GM23338 (cell line): ENCODE results near the gene DMD. TPM values are rescaled to one million over a fixed set of nuclear protein-coding genes. Genes with fewer than 3 reads are reported as not detected.

Source experiments
- ATAC-seq: fragments of 200-7000 bp; cut with Tn5 transposase; 3 replicates; pipeline ENCODE4 v1.9.1; 2020
- DNase-seq: peaks from one replicate; pipeline ENCODE4 v3.0.0-alpha.2; 2015; ENCODE audit warnings: low spot score
- H2AFZ ChIP-seq: fragments of 200-600 bp; sonication (generic); 2 replicates; pipeline ENCODE4 v1.8.0; 2016; ENCODE audit warnings: antibody characterized with exemption, mild to moderate bottlenecking, moderate library complexity
- H3F3A ChIP-seq: fragments of 200-600 bp; sonication (generic); replicated peaks from 2 replicates; pipeline ENCODE4 v1.8.0; 2017; ENCODE audit warnings: antibody characterized with exemption, mixed run types, low read depth
- H3K27ac ChIP-seq: fragments of 200-600 bp; sonication (generic); 2 replicates; pipeline ENCODE4 v1.6.1; 2016; ENCODE audit warnings: low read depth
- H3K27me3 ChIP-seq: fragments of 200-600 bp; sonication (generic); 2 replicates; pipeline ENCODE4 v1.8.0; 2016; ENCODE audit warnings: mild to moderate bottlenecking, mixed run types, moderate library complexity; ENCODE audit not compliant: insufficient read depth
- H3K36me3 ChIP-seq: fragments of 200-600 bp; sonication (generic); 2 replicates; pipeline ENCODE4 v1.8.0; 2016; ENCODE audit warnings: mild to moderate bottlenecking; ENCODE audit not compliant: insufficient read depth
- H3K4me1 ChIP-seq: fragments of 200-600 bp; sonication (generic); 2 replicates; pipeline ENCODE4 v1.8.0; 2016; ENCODE audit warnings: mild to moderate bottlenecking, moderate library complexity; ENCODE audit not compliant: insufficient read depth
- H3K4me2 ChIP-seq: fragments of 200-600 bp; sonication (generic); 2 replicates; pipeline ENCODE4 v1.7.1; 2017; ENCODE audit warnings: mixed run types
- H3K4me3 ChIP-seq: fragments of 200-600 bp; sonication (generic); 2 replicates; pipeline ENCODE4 v1.6.1; 2016; ENCODE audit warnings: mixed run types
- H3K79me2 ChIP-seq: fragments of 200-600 bp; sonication (generic); replicated peaks from 2 replicates; pipeline ENCODE4 v1.8.0; 2017; ENCODE audit warnings: mild to moderate bottlenecking; ENCODE audit not compliant: insufficient read depth
- H3K9me2 ChIP-seq: fragments of 200-600 bp; sonication (generic); 2 replicates; pipeline ENCODE4 v1.8.0; 2017; ENCODE audit not compliant: insufficient read depth
- H4K20me1 ChIP-seq: fragments of 200-600 bp; sonication (generic); replicated peaks from 2 replicates; pipeline ENCODE4 v1.8.0; 2017; ENCODE audit warnings: mild to moderate bottlenecking; ENCODE audit not compliant: insufficient read depth
- H3K27ac Mint-ChIP-seq: 2 replicates; pipeline ENCODE4 v1.8.0; 2020; ENCODE audit warnings: inconsistent platforms, mild to moderate bottlenecking, moderate library complexity, mixed read lengths
- H3K27me3 Mint-ChIP-seq: 3 replicates; pipeline ENCODE4 v1.8.0; 2022; ENCODE audit warnings: low read depth, mild to moderate bottlenecking, moderate library complexity, mixed read lengths, inconsistent platforms; ENCODE audit not compliant: insufficient read depth, poor library complexity
- H3K36me3 Mint-ChIP-seq: 3 replicates; pipeline ENCODE4 v1.8.0; 2021; ENCODE audit warnings: low read depth, mild to moderate bottlenecking, inconsistent platforms, moderate library complexity, mixed read lengths
- H3K4me1 Mint-ChIP-seq: 3 replicates; pipeline ENCODE4 v1.8.0; 2020; ENCODE audit warnings: mild to moderate bottlenecking, inconsistent platforms, mixed read lengths
- H3K4me3 Mint-ChIP-seq: 3 replicates; pipeline ENCODE4 v1.8.0; 2021; ENCODE audit warnings: moderate library complexity, mild to moderate bottlenecking, inconsistent platforms, mixed read lengths
- H3K9me3 Mint-ChIP-seq: 3 replicates; pipeline ENCODE4 v1.8.0; 2020; ENCODE audit warnings: moderate library complexity, mild to moderate bottlenecking, inconsistent platforms, mixed read lengths
- CREB1 ChIP-seq: fragments of 250-450 bp; sonication (Bioruptor Pico); IDR thresholded peaks from 2 replicates; pipeline ENCODE4 v1.5.0; 2020; ENCODE audit warnings: low read depth, mild to moderate bottlenecking, moderate library complexity
- ETS1 ChIP-seq: IDR thresholded peaks from 2 replicates; pipeline ENCODE4 v1.6.1; 2016; ENCODE audit warnings: antibody characterized with exemption
- EZH2 ChIP-seq: fragments of 200-600 bp; sonication (generic); IDR thresholded peaks from one replicate; pipeline ENCODE4 v1.8.0; 2017; ENCODE audit warnings: antibody characterized with exemption, mild to moderate bottlenecking, low read depth; ENCODE audit not compliant: unreplicated experiment
- EZH2phosphoT487 ChIP-seq: fragments of 200-600 bp; sonication (generic); IDR thresholded peaks from one replicate; pipeline ENCODE4 v1.8.1; 2018; ENCODE audit warnings: antibody characterized with exemption; ENCODE audit not compliant: unreplicated experiment
- JUNB ChIP-seq: IDR thresholded peaks from one replicate; pipeline ENCODE4 v1.6.1; 2016; ENCODE audit warnings: antibody characterized with exemption; ENCODE audit not compliant: unreplicated experiment
- NANOG ChIP-seq: IDR thresholded peaks from 2 replicates; pipeline ENCODE4 v1.6.1; 2016; ENCODE audit warnings: antibody characterized with exemption, borderline replicate concordance
- POLR2AphosphoS5 ChIP-seq: IDR thresholded peaks from 2 replicates; pipeline ENCODE4 v1.6.1; 2016; ENCODE audit warnings: antibody characterized with exemption, low read depth
- STAT1 ChIP-seq: IDR thresholded peaks from one replicate; pipeline ENCODE4 v1.6.1; 2016; ENCODE audit warnings: antibody characterized with exemption; ENCODE audit not compliant: unreplicated experiment
- ZNF331 ChIP-seq: fragments of 250-450 bp; sonication (Bioruptor Pico); IDR thresholded peaks from 2 replicates; pipeline ENCODE4 v1.5.0; 2020; ENCODE audit warnings: low read depth, mild to moderate bottlenecking, moderate library complexity
- ZNF462 ChIP-seq: fragments of 250-450 bp; sonication (Bioruptor Pico); IDR thresholded peaks from 2 replicates; pipeline ENCODE4 v1.5.0; 2020; ENCODE audit warnings: mild to moderate bottlenecking, moderate library complexity
- polyA plus RNA-seq: library from polyadenylated mRNA; unstranded; fragments of >200 nt; fragmentation: Nextera tagmentation; extraction: Ambion mirVana; gene quantifications from 2 replicates; pipeline ENCODE4 v1.2.1, GENCODE V29; 2016
- total RNA-seq: library from RNA; depleted of rRNA; stranded (reverse); fragments of >200 nt; shearing (Covaris generic); gene quantifications from 2 replicates; pipeline ENCODE4 v1.2.3, GENCODE V29; 2014

Gene DMD
- total and polyA plus RNA-seq, 2 experiments from 2014 or later, result 4.5 to 7.6 TPM

- Histone ChIP-seq H4K20me1 (no peaks in the 10 kb centered on the region), H2AFZ (no peak overlapping the region), H3F3A (no peaks in the 10 kb centered on the region), H3K27ac (no peak overlapping the region), H3K9me2 (no peaks in the 10 kb centered on the region), H3K4me3 (no peak overlapping the region), H3K27me3 (no peaks in the 10 kb centered on the region), H3K79me2 (no peaks in the 10 kb centered on the region), H3K4me1 (no peaks in the 10 kb centered on the region), H3K36me3 (no peaks in the 10 kb centered on the region), H3K4me2 (no peak overlapping the region)
- DNase-seq (no peak), ATAC-seq (no peak)
- H3K4me3 Mint-ChIP-seq, result no peak overlapping the region
- peaks cover 7% of the 10 kb centered on the region for H3K4me1 Mint-ChIP-seq
- no peak overlapping the region for H3K27ac Mint-ChIP-seq
- H3K36me3 Mint-ChIP-seq, result no peaks in the 10 kb centered on the region; the same call in 2 of the 3 replicates
- H3K27me3 Mint-ChIP-seq, result no peaks in the 10 kb centered on the region
- H3K9me3 Mint-ChIP-seq, result no peaks in the 10 kb centered on the region; the same call in 2 of the 3 replicates
- no peak for TF ChIP-seq NANOG
- no peak for TF ChIP-seq ZNF331 (CRISPR knock-in tag)
- no peak for TF ChIP-seq EZH2
- no peak for TF ChIP-seq STAT1
- TF ChIP-seq JUNB, result no peak
- no peak for TF ChIP-seq ETS1
- no peak for TF ChIP-seq EZH2phosphoT487
- TF ChIP-seq CREB1 (CRISPR knock-in tag), result no peak
Observed at GRCh38 chrX:31314921-31315320, 1896.4 kb downstream of the DMD start.

GRCh38 chrX:31307952-31308351 is 1903.4 kb downstream of the DMD start:
- Histone ChIP-seq H3K4me1 (no peaks in the 10 kb centered on the region), H3K79me2 (no peaks in the 10 kb centered on the region), H3K27ac (no peak overlapping the region), H3K4me2 (no peak overlapping the region), H3K36me3 (no peaks in the 10 kb centered on the region), H4K20me1 (no peaks in the 10 kb centered on the region), H3K4me3 (no peak overlapping the region), H3K27me3 (no peaks in the 10 kb centered on the region), H3K9me2 (no peaks in the 10 kb centered on the region), H3F3A (no peaks in the 10 kb centered on the region), H2AFZ (no peak overlapping the region)
- H3K4me1 Mint-ChIP-seq, result peaks cover 6% of the 10 kb centered on the region
- H3K9me3 Mint-ChIP-seq, result no peaks in the 10 kb centered on the region; the same call in 2 of the 3 replicates
- DNase-seq, result no peak
- H3K36me3 Mint-ChIP-seq, result no peaks in the 10 kb centered on the region; the same call in 2 of the 3 replicates
- H3K4me3 Mint-ChIP-seq, result no peak overlapping the region
- no peak for ATAC-seq
- no peak for TF ChIP-seq NANOG
- no peak for TF ChIP-seq POLR2AphosphoS5
- no peak for TF ChIP-seq CREB1 (CRISPR knock-in tag)
- no peak for TF ChIP-seq EZH2phosphoT487
- H3K27ac Mint-ChIP-seq, result no peak overlapping the region
- no peaks in the 10 kb centered on the region for H3K27me3 Mint-ChIP-seq

- Mint-ChIP-seq H3K9me3 (no peaks in the 10 kb centered on the region), H3K4me1 (peaks cover 26% of the 10 kb centered on the region), H3K4me3 (no peak overlapping the region), H3K27ac (no peak overlapping the region), H3K27me3 (no peaks in the 10 kb centered on the region), H3K36me3 (no peaks in the 10 kb centered on the region)
- Histone ChIP-seq H3K4me3 (no peak overlapping the region), H3F3A (no peaks in the 10 kb centered on the region), H3K36me3 (no peaks in the 10 kb centered on the region), H3K4me2 (no peak overlapping the region), H3K27ac (no peak overlapping the region), H2AFZ (no peak overlapping the region), H4K20me1 (no peaks in the 10 kb centered on the region), H3K27me3 (no peaks in the 10 kb centered on the region), H3K4me1 (peaks cover 5% of the 10 kb centered on the region; the same call in 1 of the 2 replicates), H3K9me2 (no peaks in the 10 kb centered on the region), H3K79me2 (no peaks in the 10 kb centered on the region)
- DNase-seq (no peak), ATAC-seq (no peak)
- TF ChIP-seq ZNF462, result no peak
- no peak for TF ChIP-seq CREB1 (CRISPR knock-in tag)
- no peak for TF ChIP-seq STAT1
- no peak for TF ChIP-seq EZH2
- no peak for TF ChIP-seq EZH2phosphoT487
Observed at GRCh38 chrX:31302573-31303075, 1908.7 kb downstream of the DMD start.
